Nephron (organoid): ENCODE data around the gene SAP25.

Experiments used
- H3K27ac Mint-ChIP-seq, 3 experiments: 2 replicates each; pipeline ENCODE4 v1.8.0; 2020; ENCODE audit warnings: mixed read lengths in 3 of 3, mild to moderate bottlenecking in 2 of 3, moderate library complexity in 1 of 3
- H3K27me3 Mint-ChIP-seq: 2 replicates; pipeline ENCODE4 v1.8.0; 2021; ENCODE audit warnings: low read depth, mild to moderate bottlenecking, moderate library complexity, mixed read lengths
- H3K36me3 Mint-ChIP-seq: 2 replicates; pipeline ENCODE4 v1.8.0; 2020; ENCODE audit warnings: low read depth, mixed read lengths
- H3K4me1 Mint-ChIP-seq: 2 replicates; pipeline ENCODE4 v1.8.0; 2020; ENCODE audit warnings: mixed read lengths
- H3K4me3 Mint-ChIP-seq, 3 experiments: 2 replicates each; pipeline ENCODE4 v1.8.0; 2020; ENCODE audit warnings: mild to moderate bottlenecking in 3 of 3, mixed read lengths in 3 of 3, moderate library complexity in 2 of 3
- H3K9me3 Mint-ChIP-seq: 2 replicates; pipeline ENCODE4 v1.8.0; 2020; ENCODE audit warnings: mixed read lengths
- TF ChIP-seq, protein P1 (sequence below), 3 experiments: fragments of 200-600 bp; sonication (generic); IDR thresholded peaks; one replicate each; pipeline ENCODE4 v1.5.0; 2021; ENCODE audit warnings: antibody characterized with exemption in 3 of 3; ENCODE audit not compliant: unreplicated experiment in 3 of 3

Gene SAP25

GRCh38 chr7:100576384-100576993 lies 2.8 kb upstream of the SAP25 start:
- Mint-ChIP-seq H3K27me3 (peaks cover 11% of the 10 kb centered on the region), H3K9me3 (no peaks in the 10 kb centered on the region), H3K27ac (no peak overlapping the region), H3K36me3 (peaks cover 16% of the 10 kb centered on the region), H3K4me3 (no peak overlapping the region), H3K4me1 (peaks cover 6% of the 10 kb centered on the region)
- TF ChIP-seq, protein P1, sequence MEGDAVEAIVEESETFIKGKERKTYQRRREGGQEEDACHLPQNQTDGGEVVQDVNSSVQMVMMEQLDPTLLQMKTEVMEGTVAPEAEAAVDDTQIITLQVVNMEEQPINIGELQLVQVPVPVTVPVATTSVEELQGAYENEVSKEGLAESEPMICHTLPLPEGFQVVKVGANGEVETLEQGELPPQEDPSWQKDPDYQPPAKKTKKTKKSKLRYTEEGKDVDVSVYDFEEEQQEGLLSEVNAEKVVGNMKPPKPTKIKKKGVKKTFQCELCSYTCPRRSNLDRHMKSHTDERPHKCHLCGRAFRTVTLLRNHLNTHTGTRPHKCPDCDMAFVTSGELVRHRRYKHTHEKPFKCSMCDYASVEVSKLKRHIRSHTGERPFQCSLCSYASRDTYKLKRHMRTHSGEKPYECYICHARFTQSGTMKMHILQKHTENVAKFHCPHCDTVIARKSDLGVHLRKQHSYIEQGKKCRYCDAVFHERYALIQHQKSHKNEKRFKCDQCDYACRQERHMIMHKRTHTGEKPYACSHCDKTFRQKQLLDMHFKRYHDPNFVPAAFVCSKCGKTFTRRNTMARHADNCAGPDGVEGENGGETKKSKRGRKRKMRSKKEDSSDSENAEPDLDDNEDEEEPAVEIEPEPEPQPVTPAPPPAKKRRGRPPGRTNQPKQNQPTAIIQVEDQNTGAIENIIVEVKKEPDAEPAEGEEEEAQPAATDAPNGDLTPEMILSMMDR (IDR thresholded peaks at IDR 0.05; ENCODE audit: unreplicated experiment in 3 of 3): no peak

DNA sequence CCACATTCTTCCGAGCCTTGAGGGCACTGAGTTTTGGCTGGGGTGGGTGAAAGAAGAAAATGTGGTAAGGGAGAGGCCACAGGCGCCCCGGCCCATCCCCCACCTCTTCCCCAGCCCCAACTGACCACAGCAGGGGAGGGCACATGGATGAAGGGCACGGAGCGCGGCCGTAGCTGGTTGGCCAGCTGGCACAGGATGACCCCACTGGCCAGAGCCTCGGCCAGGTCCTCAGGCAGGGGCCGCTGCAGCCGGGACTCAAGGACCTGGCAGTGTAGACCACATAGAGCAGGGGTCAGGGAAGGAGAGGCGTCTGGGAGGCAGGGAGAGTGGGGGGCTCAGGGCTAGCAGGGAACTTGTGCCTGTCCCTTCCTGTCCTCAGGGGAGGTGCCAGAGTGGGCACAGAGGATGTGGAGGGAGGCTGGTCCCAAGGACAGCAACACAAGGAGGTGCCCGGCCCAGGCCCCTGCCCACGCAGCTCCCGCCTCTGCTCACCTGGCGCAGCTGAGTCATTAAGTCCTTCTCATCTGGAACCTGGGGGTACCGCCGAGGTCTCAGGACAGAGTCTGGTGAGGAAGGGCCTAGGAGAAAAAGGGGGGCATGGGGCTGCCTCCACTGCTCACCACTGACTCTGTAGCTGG lies 2.2 kb upstream of the SAP25 start:
- H3K27ac Mint-ChIP-seq: no peak overlapping the region
- H3K27me3 Mint-ChIP-seq: peaks cover 17% of the 10 kb centered on the region
- peaks cover 16% of the 10 kb centered on the region for H3K36me3 Mint-ChIP-seq
- H3K9me3 Mint-ChIP-seq: no peaks in the 10 kb centered on the region
- peaks cover 6% of the 10 kb centered on the region for H3K4me1 Mint-ChIP-seq
- no peak overlapping the region for H3K4me3 Mint-ChIP-seq
- TF ChIP-seq, protein P1 (IDR thresholded peaks at IDR 0.05; ENCODE audit: unreplicated experiment in 3 of 3): no peak

- H3K36me3 Mint-ChIP-seq: peaks cover 16% of the 10 kb centered on the region
- no peaks in the 10 kb centered on the region for H3K9me3 Mint-ChIP-seq
- H3K27me3 Mint-ChIP-seq: peaks cover 19% of the 10 kb centered on the region
- H3K27ac Mint-ChIP-seq: no peak overlapping the region
- TF ChIP-seq, protein P1 (IDR thresholded peaks at IDR 0.05; ENCODE audit: unreplicated experiment in 3 of 3): no peak
- peaks cover 6% of the 10 kb centered on the region for H3K4me1 Mint-ChIP-seq
- H3K4me3 Mint-ChIP-seq: no peak overlapping the region
Observed at GRCh38 chr7:100575206-100575631, 1.5 kb upstream of the SAP25 start.

GRCh38 chr7:100574362-100575205 lies 884 bp upstream of the SAP25 start:
- H3K4me1 Mint-ChIP-seq: peaks cover 6% of the 10 kb centered on the region
- TF ChIP-seq, protein P1 (IDR thresholded peaks at IDR 0.05; ENCODE audit: unreplicated experiment in 3 of 3): no peak
- H3K4me3 Mint-ChIP-seq: no peak overlapping the region
- peaks cover 16% of the 10 kb centered on the region for H3K36me3 Mint-ChIP-seq
- no peak overlapping the region for H3K27ac Mint-ChIP-seq
- peaks cover 19% of the 10 kb centered on the region for H3K27me3 Mint-ChIP-seq
- no peaks in the 10 kb centered on the region for H3K9me3 Mint-ChIP-seq

GRCh38 chr7:100572949-100573675 lies 588 bp downstream of the SAP25 start:
- no peak overlapping the region for H3K27ac Mint-ChIP-seq
- no peak overlapping the region for H3K4me3 Mint-ChIP-seq
- H3K36me3 Mint-ChIP-seq: peaks cover 11% of the 10 kb centered on the region
- H3K4me1 Mint-ChIP-seq: peaks cover 17% of the 10 kb centered on the region
- TF ChIP-seq, protein P1 (IDR thresholded peaks at IDR 0.05; ENCODE audit: unreplicated experiment in 3 of 3): no peak
- peaks cover 28% of the 10 kb centered on the region for H3K27me3 Mint-ChIP-seq
- H3K9me3 Mint-ChIP-seq: no peaks in the 10 kb centered on the region
